HUDEP-2 (cell line): ENCODE results near the gene CCDC70.
A peak's percentile ranks its signal among the peaks of the same experiment; 100 is the strongest.
"Not testable (repeated sequence)": the region's sequence is repeated elsewhere in the genome, so short reads cannot be mapped to it uniquely, and the experiment has no call there.

Experiments
- DNase-seq, 76 experiments: peaks; one replicate each; lab custom pipeline; 2025; ENCODE audit not compliant: unreplicated experiment in 76 of 76; lab: John Stamatoyannopoulos, UW

CCDC70 gene

DNA sequence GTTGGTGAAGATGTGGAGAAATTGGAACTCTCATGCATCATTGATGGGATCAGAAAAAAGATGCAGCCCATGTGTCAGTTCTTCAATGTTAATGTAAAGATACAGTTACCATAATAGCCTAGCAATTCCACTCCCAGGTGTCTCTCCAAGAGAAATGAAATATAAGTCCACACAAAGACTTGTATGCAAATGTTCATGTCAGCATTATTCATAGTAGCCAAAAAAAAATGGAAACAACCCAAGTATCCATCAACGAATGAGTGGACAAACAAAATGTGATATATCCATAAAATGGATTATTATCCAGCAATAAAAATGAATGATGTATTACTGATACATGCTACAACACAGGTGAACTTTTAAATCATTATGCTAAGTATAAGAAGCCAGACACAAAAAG, 38.7 kb downstream of the CCDC70 start:
- DNase-seq: no peak

DNA sequence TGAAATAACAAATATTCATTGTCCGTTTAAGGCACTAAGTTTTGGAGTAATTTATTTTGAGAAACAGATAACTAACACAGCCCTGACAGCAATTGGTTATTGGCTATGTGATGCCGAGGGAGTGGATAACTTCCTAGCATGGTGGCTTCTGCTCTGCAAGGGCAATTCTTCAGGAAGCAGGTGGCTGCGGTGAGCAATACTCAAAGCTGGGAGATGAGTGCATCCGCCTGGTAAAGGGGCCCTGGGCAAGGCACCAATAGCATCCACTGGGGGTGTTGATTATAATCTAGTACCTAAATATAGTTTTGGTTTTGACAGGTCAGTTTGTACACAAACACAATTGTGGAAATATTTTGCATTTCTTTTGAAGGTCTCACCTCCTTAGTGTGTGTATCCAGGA, 41.0 kb downstream of the CCDC70 start:
- no peak for DNase-seq

DNA sequence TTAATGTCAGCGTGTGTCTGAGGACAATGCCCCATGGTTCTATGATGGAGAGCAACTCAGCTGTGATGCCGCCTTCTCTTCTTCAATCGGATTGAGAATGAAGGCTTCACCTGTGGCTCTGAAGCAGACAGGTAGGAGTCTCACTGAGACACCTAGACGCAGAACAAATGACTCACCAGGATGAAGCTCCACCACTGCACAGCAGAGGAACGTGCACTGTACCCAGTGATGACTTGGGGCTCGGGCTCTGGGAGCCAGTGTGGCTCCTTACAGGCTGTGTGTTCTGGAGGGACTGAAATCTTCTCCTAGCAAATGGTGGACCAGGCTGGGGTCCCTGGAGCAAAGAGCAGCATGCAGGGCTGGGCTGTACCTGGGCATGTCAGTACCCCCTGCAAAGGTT, 44.0 kb downstream of the CCDC70 start:
- DNase-seq: no peak

DNA sequence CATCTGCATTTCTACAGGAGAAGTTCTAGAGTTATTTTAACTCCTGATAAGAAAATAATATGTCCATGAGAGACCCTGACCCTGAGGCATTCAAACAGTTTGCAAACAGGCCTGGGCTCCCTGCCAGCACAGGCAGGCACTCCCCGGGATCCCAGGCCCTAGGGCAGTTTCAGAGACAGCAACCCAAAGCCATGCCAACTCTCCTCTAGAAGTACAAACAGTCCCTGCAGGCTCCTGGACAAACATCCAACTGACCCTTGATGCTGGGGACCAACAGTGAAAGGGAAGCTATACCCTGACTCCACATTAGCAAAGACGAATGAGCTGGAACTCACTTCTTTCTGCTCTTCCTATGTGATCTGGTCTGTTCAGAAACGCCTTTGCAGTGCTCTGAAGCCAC, 44.8 kb downstream of the CCDC70 start:
- DNase-seq: peak in 19 of 76 experiments; percentile 8 to 65 (median 24)

DNA sequence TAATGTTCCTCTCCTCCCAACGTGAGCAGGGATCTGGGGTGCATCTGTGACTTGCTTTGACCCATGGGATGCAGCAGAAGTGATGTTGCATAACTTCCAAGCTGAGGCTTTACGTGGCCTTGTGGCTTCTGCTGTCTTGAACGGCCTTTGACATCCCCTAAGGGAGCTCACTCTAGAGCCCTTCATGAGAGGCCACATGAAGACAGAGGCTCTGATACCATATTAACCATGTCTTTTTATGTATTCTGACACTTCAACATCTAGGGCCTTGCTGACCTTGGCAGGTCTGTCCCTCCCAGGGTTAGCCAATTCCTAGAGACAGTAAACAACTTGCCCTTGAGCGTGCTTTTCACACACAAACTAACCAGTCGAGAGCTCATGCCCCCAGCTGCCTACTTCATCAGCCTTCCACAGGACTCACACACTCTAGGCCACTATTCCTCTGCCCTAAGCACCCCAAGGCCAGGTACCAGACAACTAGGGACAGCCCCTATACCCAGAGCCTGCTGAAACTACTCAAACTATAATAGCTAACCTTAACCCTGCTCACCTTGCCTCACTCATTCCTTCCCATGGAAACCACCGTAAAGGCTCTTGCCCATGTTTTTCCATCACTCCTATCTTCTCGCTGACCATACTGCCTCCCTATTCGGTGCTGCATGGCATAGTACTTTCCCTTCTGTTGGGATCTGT, 45.4 kb downstream of the CCDC70 start:
- DNase-seq: no peak

DNA sequence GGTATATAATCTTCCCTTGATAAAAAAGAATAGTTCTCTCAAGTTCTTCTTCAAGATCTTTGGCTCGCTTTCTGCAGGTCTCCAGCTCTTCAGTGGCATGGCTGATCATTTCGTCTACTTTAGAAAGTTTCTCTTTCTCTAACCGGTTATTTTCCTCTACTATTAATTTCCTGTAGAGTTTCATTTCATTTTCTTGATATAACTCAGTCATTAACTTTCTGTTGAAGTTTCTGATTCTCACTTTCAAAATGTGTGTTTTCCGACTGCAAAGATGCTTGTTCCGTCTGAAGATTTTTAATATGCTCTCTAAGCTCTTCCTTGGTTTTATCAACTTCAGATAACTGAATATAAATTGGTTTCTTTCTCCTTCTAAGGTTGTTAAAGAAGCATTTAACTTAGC, 47.5 kb downstream of the CCDC70 start:
- DNase-seq: not testable (repeated sequence)

DNA sequence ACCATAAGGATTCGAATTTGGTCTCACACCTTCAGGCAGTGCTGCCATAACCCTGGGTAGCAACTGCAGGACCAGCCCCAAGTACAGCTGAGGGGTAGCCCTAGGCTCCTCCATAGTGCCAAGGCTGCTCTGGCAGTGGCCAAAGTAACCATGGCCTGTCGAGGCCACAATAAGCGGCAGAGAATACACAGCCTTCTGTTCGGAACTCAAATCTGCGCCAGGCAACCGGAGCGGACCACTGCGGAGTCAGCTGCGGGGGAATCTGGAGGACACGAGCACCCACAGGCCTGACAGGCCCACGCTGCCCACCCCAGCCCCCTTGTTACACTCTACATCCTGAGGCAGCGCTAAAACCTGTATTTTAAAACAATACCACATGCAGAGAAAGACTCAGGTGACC, 48.7 kb downstream of the CCDC70 start:
- no peak for DNase-seq

DNA sequence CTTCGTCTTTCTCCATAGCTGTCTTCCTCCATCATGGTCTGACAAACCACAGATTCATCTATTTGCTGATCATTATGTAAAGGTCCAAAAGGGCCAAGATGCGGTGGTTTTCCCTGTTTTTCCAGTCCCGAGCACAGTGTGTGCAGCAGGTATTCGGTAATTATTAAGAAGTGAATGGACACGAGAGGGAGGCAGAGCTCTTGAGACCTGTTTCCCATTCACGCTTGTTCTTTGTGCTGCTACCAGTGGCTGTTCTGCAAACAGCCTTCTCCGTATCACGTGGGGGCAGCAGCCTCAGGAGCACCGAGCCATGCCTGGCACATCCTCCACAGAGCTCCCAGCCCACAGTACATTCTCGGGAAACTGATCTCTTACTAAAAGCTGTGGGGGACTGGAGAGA, 50.3 kb downstream of the CCDC70 start:
- no peak for DNase-seq

DNA sequence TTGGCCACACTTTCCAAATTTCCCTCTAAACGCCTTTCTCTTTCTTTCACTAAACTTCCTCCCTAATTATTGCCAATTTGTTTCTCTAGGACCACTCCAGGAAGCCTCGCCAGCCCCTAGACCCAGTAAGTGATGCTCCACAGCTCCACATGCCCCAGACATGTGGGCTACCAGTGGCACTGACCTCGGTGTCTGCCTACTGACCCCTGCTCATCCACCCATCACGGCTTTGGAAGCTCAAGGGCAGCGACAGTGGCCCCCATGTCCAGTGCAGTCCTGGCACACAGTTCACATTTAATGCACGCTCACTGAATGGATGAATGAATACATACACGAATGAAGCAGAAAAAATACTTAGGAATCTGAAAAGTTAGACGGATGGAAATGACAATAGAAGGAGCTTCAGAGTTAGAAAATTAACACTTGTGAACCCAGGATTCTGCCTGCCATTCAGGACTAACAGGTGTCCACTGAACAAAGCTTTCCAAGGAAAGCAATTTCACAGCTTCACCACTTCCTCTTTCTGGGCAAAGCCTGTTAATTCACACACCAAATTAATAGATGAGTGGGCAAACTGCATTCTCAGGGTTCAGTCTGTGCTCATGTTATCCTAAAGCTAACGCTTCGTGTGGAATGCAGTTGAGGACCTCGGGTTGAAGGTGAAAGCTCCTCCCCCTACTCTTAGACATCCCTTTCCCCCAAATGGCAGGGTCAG, 50.9 kb downstream of the CCDC70 start:
- no peak for DNase-seq

DNA sequence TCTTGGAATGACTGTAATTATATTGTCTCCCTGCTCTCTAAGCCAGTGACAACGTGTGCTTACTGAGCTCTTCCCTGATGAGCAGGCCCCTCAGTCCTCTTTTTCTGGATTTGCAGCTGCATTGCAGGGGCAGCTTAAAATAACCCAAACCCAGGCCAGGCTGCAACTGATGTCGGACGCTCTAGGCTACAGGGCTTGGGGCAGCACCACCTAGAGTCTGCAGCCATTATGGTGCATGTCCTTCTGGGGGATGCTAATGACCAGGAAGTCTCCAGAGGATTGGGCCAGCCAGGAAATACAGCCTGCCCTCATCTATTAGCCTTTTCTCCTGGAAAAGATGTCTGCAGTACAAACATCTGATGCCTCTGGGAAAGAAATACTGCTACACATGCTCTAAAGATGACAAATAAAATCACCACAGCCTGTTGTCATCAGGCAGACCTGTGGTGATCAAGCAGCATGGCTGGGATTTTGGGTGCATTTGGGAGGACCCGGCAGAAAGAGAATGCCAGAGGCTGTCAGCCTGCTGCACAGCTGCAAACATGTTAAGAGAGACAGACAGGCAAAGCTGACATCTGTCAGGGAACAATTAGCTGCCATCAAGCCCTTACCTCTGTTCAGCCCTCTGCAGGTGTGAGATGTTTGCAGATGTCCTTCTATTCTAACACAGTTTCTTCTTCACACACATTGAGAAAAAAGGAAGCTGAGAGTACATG, 51.8 kb downstream of the CCDC70 start:
- no peak for DNase-seq

DNA sequence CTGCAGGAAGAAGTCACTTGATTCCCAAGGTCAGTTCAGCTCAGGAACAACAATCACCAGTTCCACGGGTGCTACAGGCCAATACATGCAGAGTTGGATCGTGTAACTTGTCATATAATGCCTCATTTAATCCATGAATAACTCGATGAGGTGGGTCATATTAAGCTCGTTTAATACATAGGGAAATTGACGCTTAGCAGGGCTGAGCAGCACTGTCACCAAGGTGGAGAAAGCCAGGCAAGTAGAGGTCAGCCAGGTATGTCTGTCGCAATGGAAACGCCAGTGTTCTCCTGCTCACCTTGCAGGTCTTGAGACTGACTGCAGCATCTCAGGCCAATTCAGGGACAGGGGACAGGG, 52.3 kb downstream of the CCDC70 start:
- no peak for DNase-seq
